ENCODE measurements around the gene GLT6D1.

Gene GLT6D1

DNA sequence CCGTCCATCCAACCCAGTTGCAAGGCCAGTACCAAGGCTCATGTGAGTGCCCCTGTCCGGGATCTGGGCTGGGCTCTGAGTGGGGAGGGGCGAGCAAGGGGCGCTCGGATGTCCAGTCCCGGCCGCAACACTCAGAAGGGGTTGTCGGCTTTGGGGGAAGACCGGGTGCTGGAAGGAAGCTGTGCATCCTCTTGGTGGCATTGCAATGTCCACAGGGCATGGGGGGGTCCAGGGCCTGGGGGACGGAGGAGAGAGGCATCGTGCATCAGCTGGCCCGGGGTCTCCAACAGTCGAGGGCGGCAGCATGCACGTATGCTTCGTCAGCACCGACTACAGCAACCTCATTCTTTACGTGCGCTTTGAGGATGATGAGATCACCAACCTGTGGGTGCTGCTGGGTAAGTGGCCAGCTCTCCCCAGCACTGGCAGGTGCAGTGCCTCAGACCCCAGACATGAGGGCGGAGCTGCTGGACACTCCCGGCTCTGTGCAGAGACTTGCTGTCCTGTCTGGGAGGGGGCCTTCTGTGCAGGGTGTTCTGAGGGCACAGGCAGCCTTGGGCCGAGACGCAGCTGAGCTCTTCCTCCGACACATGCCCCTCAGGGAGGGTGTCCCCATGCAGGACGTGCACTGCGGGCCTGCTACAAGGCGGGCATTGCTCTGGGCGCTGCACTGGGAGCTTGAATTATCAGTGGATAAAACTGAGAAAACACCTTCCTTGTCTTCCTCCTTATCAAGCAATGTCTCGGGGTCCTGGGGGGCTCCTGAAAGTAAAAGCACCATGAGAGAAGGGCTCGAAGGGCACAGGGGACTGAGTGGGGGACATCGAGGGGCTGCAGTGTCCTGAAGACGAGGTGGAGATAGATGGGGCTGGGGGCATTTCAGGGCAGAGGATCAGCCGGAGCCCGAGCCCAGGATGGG is 22.5 kb downstream of the GLT6D1 start:
- DNase-seq (ENCODE audit: low read depth) = no peak
- TF ChIP-seq, protein P1, sequence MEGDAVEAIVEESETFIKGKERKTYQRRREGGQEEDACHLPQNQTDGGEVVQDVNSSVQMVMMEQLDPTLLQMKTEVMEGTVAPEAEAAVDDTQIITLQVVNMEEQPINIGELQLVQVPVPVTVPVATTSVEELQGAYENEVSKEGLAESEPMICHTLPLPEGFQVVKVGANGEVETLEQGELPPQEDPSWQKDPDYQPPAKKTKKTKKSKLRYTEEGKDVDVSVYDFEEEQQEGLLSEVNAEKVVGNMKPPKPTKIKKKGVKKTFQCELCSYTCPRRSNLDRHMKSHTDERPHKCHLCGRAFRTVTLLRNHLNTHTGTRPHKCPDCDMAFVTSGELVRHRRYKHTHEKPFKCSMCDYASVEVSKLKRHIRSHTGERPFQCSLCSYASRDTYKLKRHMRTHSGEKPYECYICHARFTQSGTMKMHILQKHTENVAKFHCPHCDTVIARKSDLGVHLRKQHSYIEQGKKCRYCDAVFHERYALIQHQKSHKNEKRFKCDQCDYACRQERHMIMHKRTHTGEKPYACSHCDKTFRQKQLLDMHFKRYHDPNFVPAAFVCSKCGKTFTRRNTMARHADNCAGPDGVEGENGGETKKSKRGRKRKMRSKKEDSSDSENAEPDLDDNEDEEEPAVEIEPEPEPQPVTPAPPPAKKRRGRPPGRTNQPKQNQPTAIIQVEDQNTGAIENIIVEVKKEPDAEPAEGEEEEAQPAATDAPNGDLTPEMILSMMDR (IDR thresholded peaks at IDR 0.05; ENCODE audit: low read length, missing control alignments) = no peak
- no peak overlapping the region for H3K4me3 ChIP-seq (replicated peaks; ENCODE audit: low read depth, low read length)

DNA sequence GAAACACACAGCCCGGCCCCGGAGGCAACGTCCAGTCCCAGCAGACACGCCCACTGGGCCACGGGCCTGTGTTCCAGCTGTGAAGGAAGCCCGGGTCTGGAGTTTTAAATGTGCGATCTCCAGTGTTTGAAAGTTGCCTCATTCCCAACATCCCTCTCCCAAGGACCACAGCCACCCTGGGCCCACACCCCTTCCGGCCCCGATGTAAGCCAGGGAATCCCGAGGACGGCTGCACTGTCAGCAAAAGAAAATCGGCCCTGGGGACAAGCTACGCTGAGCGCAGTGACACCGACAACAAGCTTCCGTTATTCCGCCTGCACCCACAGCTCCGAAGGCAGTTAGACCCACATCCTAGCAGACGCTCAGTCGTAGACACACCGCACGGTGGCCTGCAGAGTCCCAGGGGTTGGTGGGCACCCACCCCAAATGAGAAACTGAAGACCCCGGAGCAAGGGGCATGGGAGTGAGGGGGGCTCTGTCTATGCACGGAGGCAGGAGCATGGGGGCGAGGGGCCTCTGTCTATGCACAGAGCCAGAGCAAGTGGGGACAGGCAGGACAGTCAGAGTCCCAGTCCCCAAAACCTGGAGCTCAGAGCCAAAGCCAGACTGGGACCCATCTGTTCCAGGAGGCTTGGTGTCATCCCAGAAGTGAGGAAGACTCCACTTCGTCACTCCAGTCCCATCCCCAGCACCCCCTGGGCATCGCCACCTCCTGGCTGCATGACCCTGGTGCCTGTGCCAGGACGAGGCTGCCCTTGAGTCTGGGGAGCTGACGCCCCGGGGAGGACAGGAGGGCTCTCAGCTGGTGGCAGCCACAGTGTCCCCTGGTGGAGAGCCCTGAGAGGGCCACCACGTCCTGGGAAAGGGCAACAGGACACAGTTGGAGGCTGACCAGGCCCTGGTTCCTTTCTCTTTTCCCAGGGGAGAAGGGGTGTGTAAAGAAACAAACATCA is 23.4 kb downstream of the GLT6D1 start:
- no peak overlapping the region for H3K4me3 ChIP-seq (replicated peaks; ENCODE audit: low read depth, low read length)
- DNase-seq (ENCODE audit: low read depth) = no peak
- TF ChIP-seq, protein P1 (IDR thresholded peaks at IDR 0.05; ENCODE audit: low read length, missing control alignments) = no peak

DNA sequence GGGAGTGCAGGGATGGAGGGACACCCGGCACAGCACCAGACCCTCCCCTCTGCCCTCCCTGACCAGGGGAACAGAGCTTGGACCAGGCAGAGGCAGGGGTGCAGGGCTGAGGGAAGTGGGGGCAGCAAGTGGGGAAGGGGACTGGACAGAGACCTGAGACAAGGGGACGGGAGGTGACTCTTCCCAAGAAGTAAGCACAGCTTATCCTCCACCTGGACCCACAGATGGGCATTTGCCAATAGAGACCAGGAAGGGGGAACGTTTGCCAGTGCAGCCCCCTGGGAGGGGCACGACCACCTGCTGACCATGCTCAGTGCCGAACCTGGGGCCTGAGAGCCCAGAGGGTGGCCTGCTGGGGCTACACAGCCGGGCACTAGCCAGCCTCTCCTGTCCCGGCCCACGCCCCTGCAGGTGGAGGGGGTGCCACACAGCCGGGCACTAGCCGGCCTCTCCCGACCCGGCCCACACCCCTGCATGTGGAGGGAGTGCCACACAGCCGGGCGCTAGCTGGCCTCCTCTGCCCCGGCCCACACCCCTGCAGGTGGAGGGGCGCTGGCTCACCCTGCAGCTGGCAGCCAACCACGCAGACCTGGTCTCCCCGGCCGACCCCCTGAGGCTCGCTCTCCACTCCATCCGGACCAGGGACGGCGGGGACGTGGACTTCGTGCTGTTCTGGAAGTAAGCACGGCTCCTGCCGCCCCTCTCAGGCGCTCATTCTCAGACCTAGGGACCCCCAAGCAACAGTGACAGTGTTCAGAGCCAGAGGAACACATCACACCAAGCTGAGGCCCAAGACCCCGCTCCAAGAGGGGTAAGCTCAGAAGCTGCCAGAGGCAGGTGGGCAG is 24.3 kb downstream of the GLT6D1 start:
- no peak overlapping the region for H3K4me3 ChIP-seq (replicated peaks; ENCODE audit: low read depth, low read length)
- TF ChIP-seq, protein P1 (IDR thresholded peaks at IDR 0.05; ENCODE audit: low read length, missing control alignments) = no peak
- DNase-seq (ENCODE audit: low read depth) = no peak

DNA sequence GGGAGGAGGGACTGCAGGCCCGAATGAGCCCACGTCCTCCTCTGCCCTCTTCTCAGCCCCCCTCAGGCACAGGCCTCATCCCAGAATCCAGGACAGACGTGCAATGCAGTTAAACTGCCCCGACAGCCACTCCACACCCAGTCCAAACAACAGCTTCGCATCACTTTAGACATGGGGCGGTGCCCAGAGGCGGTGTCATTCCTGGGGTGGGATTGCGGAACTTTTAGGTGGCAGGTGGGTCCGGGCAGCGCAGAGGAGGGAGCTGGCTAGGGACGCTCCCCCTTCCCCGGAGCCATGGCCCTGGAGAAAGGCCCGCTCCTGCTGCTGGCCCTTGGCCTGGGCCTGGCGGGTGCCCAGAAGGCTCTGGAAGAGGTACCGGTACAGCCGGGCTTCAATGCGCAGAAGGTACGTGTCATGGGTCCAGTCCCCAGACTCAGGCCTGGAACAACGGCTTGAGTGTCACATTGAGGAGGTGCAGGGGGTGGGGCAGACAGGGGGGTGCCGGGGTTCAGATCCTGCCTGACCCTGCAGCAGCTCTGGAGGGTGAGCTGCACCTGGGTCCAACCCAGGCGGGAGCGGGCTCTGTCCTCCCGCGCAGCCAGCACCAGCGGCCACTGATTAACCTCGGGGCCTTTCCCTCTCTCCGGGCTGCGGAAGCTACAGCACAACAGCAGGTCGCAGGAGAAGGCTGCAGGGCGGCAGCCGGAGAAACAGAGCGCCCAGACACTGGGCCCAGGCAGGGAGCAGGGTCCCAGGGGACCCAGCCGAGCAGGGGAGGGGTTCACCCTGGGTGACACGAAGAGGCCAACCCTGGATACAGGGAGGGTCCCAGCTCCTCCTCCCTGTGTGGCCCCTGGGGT is 25.2 kb downstream of the GLT6D1 start:
- no peak for DNase-seq (ENCODE audit: low read depth)
- H3K4me3 ChIP-seq (replicated peaks; ENCODE audit: low read depth, low read length) = no peak overlapping the region
- TF ChIP-seq, protein P1 (IDR thresholded peaks at IDR 0.05; ENCODE audit: low read length, missing control alignments) = no peak

DNA sequence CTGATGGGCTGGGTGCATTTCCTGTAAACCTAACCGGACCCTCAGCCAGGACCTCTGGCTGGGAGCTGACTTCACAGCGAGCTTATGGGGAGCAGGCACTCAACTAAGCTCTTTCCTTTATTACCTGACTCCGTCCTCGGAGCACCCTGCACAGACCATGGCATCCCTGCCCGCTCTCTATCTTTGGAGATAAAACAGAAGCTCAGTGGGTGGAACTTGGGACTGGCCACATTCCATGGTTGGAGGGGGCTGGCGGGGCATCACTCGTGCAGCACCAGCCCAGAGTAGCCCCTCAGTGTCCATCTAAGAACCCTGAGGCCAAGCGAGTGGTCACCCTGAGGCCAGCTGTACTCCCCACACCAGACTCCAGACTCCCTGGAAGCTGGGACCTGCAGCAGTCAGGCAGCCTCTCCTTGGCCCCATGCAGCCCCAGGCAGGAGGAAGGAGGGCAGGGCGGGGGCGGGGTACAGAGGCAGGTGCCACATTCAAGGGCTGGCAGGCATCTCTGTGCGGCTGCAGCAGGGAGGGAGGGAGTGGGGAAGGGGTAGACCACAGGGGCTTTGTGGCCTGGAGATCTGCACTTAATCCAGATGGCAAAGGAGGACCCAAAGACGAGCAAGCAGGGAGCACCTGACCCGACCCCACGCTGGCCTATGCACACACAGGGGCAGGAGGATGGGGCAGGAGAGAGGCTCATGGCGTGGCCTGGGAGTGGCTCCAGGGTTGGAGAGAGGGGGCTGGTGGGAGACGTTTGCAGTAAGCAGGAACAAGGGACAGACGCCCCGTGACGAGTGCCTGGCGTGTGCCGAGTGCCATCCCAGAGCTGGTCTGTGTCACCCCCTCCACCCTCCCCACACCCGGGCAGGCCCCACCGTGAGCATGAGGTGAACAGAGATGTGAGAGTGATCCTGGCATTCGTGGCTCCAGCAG is 26.1 kb downstream of the GLT6D1 start:
- no peak overlapping the region for H3K4me3 ChIP-seq (replicated peaks; ENCODE audit: low read depth, low read length)
- no peak for DNase-seq (ENCODE audit: low read depth)
- TF ChIP-seq, protein P1 (IDR thresholded peaks at IDR 0.05; ENCODE audit: low read length, missing control alignments) = no peak

Measured in fibroblast of pulmonary artery (primary cell).